Measurements from ENCODE around the gene SURF2.
"Not testable (repeated sequence)": the region's sequence is repeated elsewhere in the genome, so short reads cannot be mapped to it uniquely, and the experiment has no call there.

SURF2 gene

GRCh38 chr9:133327834-133328484 lies 28.4 kb upstream of the SURF2 start:
- H3K4me3 ChIP-seq (ENCODE audit: severe bottlenecking): no peak overlapping the region
- H3K9me3 ChIP-seq (ENCODE audit: severe bottlenecking): no peaks in the 10 kb centered on the region
- H3K27ac ChIP-seq (ENCODE audit: poor library complexity, severe bottlenecking): no peak overlapping the region
- H3K36me3 ChIP-seq (ENCODE audit: low read depth): peaks cover 23% of the 10 kb centered on the region
- ATAC-seq (ENCODE audit: low read depth) (no peak; the same call in 2 of the 3 replicates), DNase-seq (ENCODE audit: low spot score) (no peak)
- H3K27me3 ChIP-seq (ENCODE audit: insufficient read depth, poor library complexity, severe bottlenecking): no peaks in the 10 kb centered on the region
- H3K4me1 ChIP-seq (ENCODE audit: insufficient read depth, poor library complexity, severe bottlenecking): no peaks in the 10 kb centered on the region
- TF ChIP-seq CTCF (IDR thresholded peaks at IDR 0.05; ENCODE audit: poor library complexity, severe bottlenecking): no peak

- peaks cover 39% of the 10 kb centered on the region for H3K36me3 ChIP-seq (ENCODE audit: low read depth)
- not testable (repeated sequence) for H3K27me3 ChIP-seq (ENCODE audit: insufficient read depth, poor library complexity, severe bottlenecking); H3K27ac ChIP-seq (ENCODE audit: poor library complexity, severe bottlenecking); H3K4me1 ChIP-seq (ENCODE audit: insufficient read depth, poor library complexity, severe bottlenecking); DNase-seq (ENCODE audit: low spot score); H3K4me3 ChIP-seq (ENCODE audit: severe bottlenecking); H3K9me3 ChIP-seq (ENCODE audit: severe bottlenecking)
- peak; percentile 55; the same call in 2 of the 3 replicates for ATAC-seq (ENCODE audit: low read depth)
- TF ChIP-seq CTCF (IDR thresholded peaks at IDR 0.05; ENCODE audit: poor library complexity, severe bottlenecking): peak; percentile 79
These were observed 26.8 kb upstream of the SURF2 start for GRCh38 chr9:133329306-133330156.

DNA sequence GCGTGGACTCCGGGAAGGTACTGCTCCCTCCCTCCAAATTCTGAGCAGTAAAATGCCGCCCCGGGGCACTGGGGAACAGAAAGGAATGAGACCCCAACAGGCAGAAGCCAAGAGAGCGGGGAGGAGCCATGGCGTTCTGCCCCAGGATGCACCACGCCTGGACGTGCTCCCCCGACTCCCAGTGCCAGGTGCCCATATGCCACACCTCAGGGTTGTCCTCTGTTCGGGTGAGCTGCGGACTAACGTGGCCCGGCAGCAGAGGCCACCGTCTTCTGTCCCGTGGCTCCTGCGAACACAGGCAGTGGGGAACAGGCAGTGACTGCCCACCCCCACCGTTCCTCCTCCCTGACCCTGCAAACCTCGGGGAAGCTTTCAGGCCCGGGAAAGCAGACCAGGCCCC lies 25.1 kb upstream of the SURF2 start:
- H3K36me3 ChIP-seq (ENCODE audit: low read depth): peaks cover 44% of the 10 kb centered on the region
- no peaks in the 10 kb centered on the region for H3K9me3 ChIP-seq (ENCODE audit: severe bottlenecking)
- TF ChIP-seq CTCF (IDR thresholded peaks at IDR 0.05; ENCODE audit: poor library complexity, severe bottlenecking): no peak
- ATAC-seq (ENCODE audit: low read depth) (no peak), DNase-seq (ENCODE audit: low spot score) (no peak)
- H3K27ac ChIP-seq (ENCODE audit: poor library complexity, severe bottlenecking): no peak overlapping the region
- no peak overlapping the region for H3K4me3 ChIP-seq (ENCODE audit: severe bottlenecking)
- H3K27me3 ChIP-seq (ENCODE audit: insufficient read depth, poor library complexity, severe bottlenecking): no peaks in the 10 kb centered on the region
- no peaks in the 10 kb centered on the region for H3K4me1 ChIP-seq (ENCODE audit: insufficient read depth, poor library complexity, severe bottlenecking)

GRCh38 chr9:133331641-133332380 lies 24.5 kb upstream of the SURF2 start:
- Histone ChIP-seq H3K9me3 (ENCODE audit: severe bottlenecking) (no peaks in the 10 kb centered on the region), H3K27me3 (ENCODE audit: insufficient read depth, poor library complexity, severe bottlenecking) (no peaks in the 10 kb centered on the region), H3K4me1 (ENCODE audit: insufficient read depth, poor library complexity, severe bottlenecking) (no peaks in the 10 kb centered on the region), H3K27ac (ENCODE audit: poor library complexity, severe bottlenecking) (no peak overlapping the region), H3K4me3 (ENCODE audit: severe bottlenecking) (no peak overlapping the region), H3K36me3 (ENCODE audit: low read depth) (peaks cover 44% of the 10 kb centered on the region)
- ATAC-seq (ENCODE audit: low read depth): no peak
- no peak for TF ChIP-seq CTCF (IDR thresholded peaks at IDR 0.05; ENCODE audit: poor library complexity, severe bottlenecking)
- no peak for DNase-seq (ENCODE audit: low spot score)

All from RWPE2 (cell line).